Peyer's patch (tissue), 4 donors: ENCODE data around the gene POU1F1. TPM values are rescaled to one million over a fixed set of nuclear protein-coding genes. Genes with fewer than 3 reads are reported as not detected.

ENCODE experiments used
- DNase-seq, 3 donors: peaks; one replicate each; pipeline ENCODE4 v3.0.0-alpha.2; 2017 to 2019
- H3K27ac ChIP-seq, 4 donors: fragments of 200-600 bp; sonication (generic); one replicate each; pipeline ENCODE4 v1.5.1; 2016 to 2019
- H3K27me3 ChIP-seq, 2 donors: fragments of 200-600 bp; sonication (generic); one replicate each; pipeline ENCODE4 v1.5.1; 2019
- H3K36me3 ChIP-seq, 3 donors: fragments of 200-600 bp; sonication (generic); one replicate each; pipeline ENCODE4 v1.5.1; 2016 to 2019
- H3K4me1 ChIP-seq, 4 donors: fragments of 200-600 bp; sonication (generic); one replicate each; pipeline ENCODE4 v1.5.1; 2016 to 2019
- H3K4me3 ChIP-seq, 4 donors: fragments of 200-600 bp; sonication (generic); 1 replicate in 3 of 4; 2 replicates in 1 of 4; pipeline ENCODE4 v1.5.1; 2016 to 2019; ENCODE audit warnings: mild to moderate bottlenecking in 1 of 4
- H3K9me3 ChIP-seq, 4 donors: fragments of 200-600 bp; sonication (generic); one replicate each; pipeline ENCODE4 v1.5.1; 2016 to 2019; ENCODE audit warnings: mild to moderate bottlenecking in 1 of 4
- POLR2A ChIP-seq, 2 donors: fragments of 450-650 bp; IDR thresholded peaks; one replicate each; pipeline ENCODE4 v1.5.1; 2017; ENCODE audit warnings: antibody characterized with exemption in 2 of 2, mild to moderate bottlenecking in 2 of 2, moderate library complexity in 2 of 2
- total RNA-seq, 4 donors: library from RNA; depleted of rRNA; stranded (reverse); fragments of >200 nt; gene quantifications; one replicate each; pipeline ENCODE4 v1.1.0, GENCODE V29; 2016
- TF ChIP-seq, protein P1 (sequence below), 6 experiments: fragments of 450-650 bp in 4 of 6; fragments of 200-600 bp in 2 of 6; sonication (generic) in 1 of 6; IDR thresholded peaks; one replicate each; pipeline ENCODE4 v1.5.1; 2017 to 2019; ENCODE audit warnings: antibody characterized with exemption in 6 of 6, mild to moderate bottlenecking in 3 of 6, moderate library complexity in 1 of 6

Gene POU1F1
- total RNA-seq, 4 donors from 2014 or later = not detected

DNA sequence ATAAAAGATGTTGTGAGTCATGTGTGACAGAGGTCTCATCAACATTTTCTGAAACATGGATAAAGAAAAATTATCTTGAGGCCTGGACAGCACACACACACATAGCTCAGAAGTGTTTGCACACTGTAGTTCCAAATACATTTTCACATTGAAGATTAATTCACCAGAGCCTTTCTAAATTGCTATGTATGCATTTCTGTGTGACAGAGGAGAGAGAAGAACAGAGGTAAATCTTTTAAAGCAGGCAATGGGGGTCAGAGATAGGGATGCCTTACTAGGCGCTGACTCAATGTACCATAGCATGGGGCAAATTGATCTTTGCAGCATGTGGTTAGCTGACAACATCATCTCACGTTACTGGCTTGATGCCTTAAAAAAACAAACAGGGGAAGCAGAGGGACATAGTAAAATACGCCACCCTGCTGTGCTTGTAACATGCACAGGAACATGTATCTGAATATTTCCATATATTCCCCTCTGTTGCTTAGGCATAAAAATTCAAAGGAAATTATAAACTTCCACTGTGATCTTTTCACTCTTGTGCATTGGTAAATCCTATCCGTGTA, 7.7 kb downstream of the POU1F1 start:
- Histone ChIP-seq H3K4me1 (no peaks in the 10 kb centered on the region), H3K4me3 (no peak overlapping the region), H3K9me3 (no peaks in the 10 kb centered on the region), H3K36me3 (no peaks in the 10 kb centered on the region), H3K27ac (no peak overlapping the region), H3K27me3 (no peaks in the 10 kb centered on the region)
- TF ChIP-seq, protein P1, sequence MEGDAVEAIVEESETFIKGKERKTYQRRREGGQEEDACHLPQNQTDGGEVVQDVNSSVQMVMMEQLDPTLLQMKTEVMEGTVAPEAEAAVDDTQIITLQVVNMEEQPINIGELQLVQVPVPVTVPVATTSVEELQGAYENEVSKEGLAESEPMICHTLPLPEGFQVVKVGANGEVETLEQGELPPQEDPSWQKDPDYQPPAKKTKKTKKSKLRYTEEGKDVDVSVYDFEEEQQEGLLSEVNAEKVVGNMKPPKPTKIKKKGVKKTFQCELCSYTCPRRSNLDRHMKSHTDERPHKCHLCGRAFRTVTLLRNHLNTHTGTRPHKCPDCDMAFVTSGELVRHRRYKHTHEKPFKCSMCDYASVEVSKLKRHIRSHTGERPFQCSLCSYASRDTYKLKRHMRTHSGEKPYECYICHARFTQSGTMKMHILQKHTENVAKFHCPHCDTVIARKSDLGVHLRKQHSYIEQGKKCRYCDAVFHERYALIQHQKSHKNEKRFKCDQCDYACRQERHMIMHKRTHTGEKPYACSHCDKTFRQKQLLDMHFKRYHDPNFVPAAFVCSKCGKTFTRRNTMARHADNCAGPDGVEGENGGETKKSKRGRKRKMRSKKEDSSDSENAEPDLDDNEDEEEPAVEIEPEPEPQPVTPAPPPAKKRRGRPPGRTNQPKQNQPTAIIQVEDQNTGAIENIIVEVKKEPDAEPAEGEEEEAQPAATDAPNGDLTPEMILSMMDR (IDR thresholded peaks at IDR 0.05) = no peak
- TF ChIP-seq POLR2A (IDR thresholded peaks at IDR 0.05) = no peak
- DNase-seq = no peak

DNA sequence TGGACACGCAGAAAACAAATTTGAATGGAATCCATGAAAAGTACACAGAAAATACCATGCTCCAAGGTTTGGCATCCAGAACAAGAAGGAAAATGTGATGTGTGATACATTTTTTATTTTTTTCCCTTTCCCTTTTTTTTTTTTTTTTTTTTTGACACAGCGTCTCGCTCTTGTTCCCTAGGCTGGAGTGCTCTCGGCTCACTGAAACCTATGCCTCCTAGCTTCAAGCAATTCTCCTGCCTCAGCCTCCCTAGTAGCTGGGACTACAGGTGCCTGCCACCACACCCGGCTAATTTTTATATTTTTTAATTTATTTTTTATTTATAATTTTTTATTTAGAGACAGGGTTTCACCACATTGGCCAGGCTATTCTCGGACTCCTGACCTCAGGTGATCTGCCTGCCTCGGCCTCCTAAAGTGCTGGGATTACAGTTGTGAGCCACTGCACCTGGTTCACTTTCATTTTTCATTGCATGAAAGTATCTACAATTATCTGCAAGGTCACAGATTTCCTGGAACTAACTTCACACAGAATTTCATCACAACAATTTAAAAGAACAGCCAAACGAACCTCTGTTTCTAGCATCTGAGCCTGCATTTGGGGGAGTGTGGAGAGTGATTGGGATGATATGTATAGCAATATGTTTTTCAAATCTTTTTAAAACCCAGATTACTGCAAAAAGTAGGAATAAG, 8.3 kb downstream of the POU1F1 start:
- Histone ChIP-seq H3K27me3 (no peaks in the 10 kb centered on the region), H3K36me3 (no peaks in the 10 kb centered on the region), H3K4me3 (no peak overlapping the region), H3K9me3 (no peaks in the 10 kb centered on the region), H3K27ac (no peak overlapping the region), H3K4me1 (no peaks in the 10 kb centered on the region)
- TF ChIP-seq POLR2A (IDR thresholded peaks at IDR 0.05) = no peak
- TF ChIP-seq, protein P1 (IDR thresholded peaks at IDR 0.05) = no peak
- DNase-seq = no peak

DNA sequence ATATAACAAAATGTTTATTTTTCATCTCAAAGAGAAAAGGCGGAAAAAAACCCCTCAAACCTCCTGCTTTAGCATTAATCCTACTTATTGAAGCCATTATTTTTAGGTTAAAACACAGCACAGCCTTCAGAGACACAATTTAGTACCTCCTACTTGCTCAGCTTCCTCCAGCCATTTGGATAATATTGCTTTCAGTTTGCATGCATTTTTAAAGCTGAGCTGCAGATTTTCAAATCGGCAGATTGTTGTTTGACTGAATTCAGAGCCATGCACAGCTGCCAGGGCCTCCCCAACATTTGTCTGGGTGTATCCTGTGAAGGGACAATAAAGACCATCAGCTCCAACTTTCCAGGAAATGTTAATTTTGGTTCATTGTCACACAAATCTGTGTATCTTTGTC, 14.5 kb downstream of the POU1F1 start:
- no peak for TF ChIP-seq POLR2A (IDR thresholded peaks at IDR 0.05)
- TF ChIP-seq, protein P1 (IDR thresholded peaks at IDR 0.05) = no peak
- no peak for DNase-seq
- no peaks in the 10 kb centered on the region for H3K4me1 ChIP-seq
- H3K9me3 ChIP-seq = no peaks in the 10 kb centered on the region
- H3K27ac ChIP-seq = no peak overlapping the region
- H3K36me3 ChIP-seq = no peaks in the 10 kb centered on the region
- no peaks in the 10 kb centered on the region for H3K27me3 ChIP-seq
- no peak overlapping the region for H3K4me3 ChIP-seq

DNA sequence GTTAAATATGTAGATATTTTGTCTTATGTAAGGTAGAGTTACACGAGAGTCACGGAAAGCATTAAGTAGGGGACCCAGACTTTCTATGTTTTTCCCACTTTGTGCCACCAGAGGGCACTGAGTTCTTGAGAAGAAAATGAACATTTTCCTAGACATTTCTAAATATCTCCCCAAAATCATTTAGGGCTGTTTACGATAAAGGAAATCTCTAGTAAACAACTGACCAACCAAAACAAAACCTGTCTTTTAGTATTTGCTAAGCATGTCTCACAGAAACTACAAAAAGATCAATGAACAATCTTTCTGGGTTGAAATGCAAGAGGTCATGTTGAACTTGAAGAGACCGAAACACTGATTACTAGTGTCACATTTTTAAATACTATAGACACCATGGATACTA, 16.1 kb downstream of the POU1F1 start:
- H3K27ac ChIP-seq = no peak overlapping the region
- H3K27me3 ChIP-seq = no peaks in the 10 kb centered on the region
- H3K9me3 ChIP-seq = no peaks in the 10 kb centered on the region
- peaks cover 0 to 10% (median 0%) of the 10 kb centered on the region in 3 donors for H3K36me3 ChIP-seq
- TF ChIP-seq POLR2A (IDR thresholded peaks at IDR 0.05) = no peak
- TF ChIP-seq, protein P1 (IDR thresholded peaks at IDR 0.05) = peak in 5 of 6 experiments; percentile 35 to 68 (median 50)
- DNase-seq = peak in 2 of 3 donors; percentile 42 to 67
- no peaks in the 10 kb centered on the region for H3K4me1 ChIP-seq
- H3K4me3 ChIP-seq = no peak overlapping the region

DNA sequence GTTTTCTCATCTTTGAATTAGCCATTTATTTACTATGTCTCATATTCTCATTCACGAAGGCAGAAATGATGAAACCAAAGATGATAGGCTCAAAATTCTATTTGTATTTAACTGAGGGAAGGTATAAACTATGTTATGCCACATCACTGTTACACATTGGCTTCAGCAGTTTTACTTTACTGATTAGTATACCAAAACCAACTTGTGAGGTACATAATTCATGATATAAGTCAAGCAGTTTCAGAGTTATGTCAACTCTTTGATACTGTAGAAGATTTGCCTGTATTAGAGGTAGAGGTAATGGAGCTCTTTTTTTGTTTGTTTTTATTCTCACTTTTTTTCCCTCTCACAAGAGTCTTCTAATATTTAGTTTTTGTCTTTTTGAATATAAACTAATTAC, 26.4 kb downstream of the POU1F1 start:
- TF ChIP-seq POLR2A (IDR thresholded peaks at IDR 0.05) = no peak
- TF ChIP-seq, protein P1 (IDR thresholded peaks at IDR 0.05) = no peak

More for the DNA sequence above, 26.4 kb downstream of the POU1F1 start:
- Histone ChIP-seq H3K27me3 (no peaks in the 10 kb centered on the region), H3K36me3 (peaks cover 0 to 56% (median 0%) of the 10 kb centered on the region in 3 donors), H3K27ac (no peak overlapping the region), H3K4me1 (no peaks in the 10 kb centered on the region), H3K4me3 (no peak overlapping the region), H3K9me3 (no peaks in the 10 kb centered on the region)
- DNase-seq = no peak
